Omental fat pad (tissue), 4 donors: ENCODE measurements around the gene KYAT1. TPM values are rescaled to one million over a fixed set of nuclear protein-coding genes. Genes with fewer than 3 reads are reported as not detected.

Source experiments
- ATAC-seq: fragments of 150-250 bp; one replicate; pipeline ENCODE4 v1.9.1; 2016; ENCODE audit warnings: mild to moderate bottlenecking, moderate library complexity; ENCODE audit not compliant: low FRiP score
- DNase-seq: peaks from one replicate; pipeline ENCODE4 v3.0.0-alpha.2; 2019; ENCODE audit warnings: low spot score
- total RNA-seq, 4 donors: library from RNA; depleted of rRNA; stranded (reverse); fragments of >200 nt; gene quantifications; one replicate each; pipeline ENCODE4 v1.1.0, GENCODE V29; 2016
- TF ChIP-seq, protein P1 (sequence below), 3 donors: fragments of 450-650 bp; IDR thresholded peaks; one replicate each; pipeline ENCODE4 v1.5.1; 2016 to 2017; ENCODE audit warnings: antibody characterized with exemption in 3 of 3, mild to moderate bottlenecking in 3 of 3, moderate library complexity in 2 of 3

KYAT1 gene
- total RNA-seq, 4 donors from 2014 or later = 2.9 to 9.3 (median 4.1) TPM

DNA sequence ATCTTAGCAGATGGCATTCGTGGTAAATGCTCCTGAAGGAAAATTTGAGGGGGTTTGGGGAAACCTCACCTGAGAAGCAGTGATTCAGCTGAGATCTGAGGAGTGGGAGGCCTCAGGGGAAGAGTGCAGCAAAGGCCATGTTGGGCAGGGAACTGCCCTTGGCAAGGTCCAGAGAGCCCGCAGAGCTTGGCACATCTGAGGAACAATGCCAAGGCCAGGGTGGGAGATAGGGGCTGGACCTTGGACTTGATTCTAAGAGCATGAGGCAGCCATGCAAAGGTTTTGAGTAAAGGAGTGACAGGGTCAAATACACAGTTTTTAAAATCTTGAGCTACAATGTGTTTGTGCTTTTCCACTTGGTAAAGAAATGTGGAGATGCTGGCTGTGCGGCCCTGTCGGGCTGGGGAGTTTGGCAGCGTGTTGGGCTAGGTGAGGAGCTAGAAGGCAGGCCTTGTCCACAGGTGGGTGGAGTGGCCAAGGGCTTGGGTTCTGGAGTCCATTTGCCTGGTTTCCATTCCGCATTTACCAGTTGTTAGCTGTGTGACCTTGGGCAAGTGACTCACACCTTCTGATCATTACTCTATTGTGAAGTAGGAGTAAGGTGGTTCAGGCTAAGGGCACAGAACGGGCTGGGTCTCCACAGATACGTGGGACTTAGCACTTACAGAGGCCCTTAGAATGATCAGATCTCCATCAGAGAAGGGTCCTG lies 88.6 kb downstream of the KYAT1 start:
- DNase-seq (no peak), ATAC-seq (no peak)
- TF ChIP-seq, protein P1, sequence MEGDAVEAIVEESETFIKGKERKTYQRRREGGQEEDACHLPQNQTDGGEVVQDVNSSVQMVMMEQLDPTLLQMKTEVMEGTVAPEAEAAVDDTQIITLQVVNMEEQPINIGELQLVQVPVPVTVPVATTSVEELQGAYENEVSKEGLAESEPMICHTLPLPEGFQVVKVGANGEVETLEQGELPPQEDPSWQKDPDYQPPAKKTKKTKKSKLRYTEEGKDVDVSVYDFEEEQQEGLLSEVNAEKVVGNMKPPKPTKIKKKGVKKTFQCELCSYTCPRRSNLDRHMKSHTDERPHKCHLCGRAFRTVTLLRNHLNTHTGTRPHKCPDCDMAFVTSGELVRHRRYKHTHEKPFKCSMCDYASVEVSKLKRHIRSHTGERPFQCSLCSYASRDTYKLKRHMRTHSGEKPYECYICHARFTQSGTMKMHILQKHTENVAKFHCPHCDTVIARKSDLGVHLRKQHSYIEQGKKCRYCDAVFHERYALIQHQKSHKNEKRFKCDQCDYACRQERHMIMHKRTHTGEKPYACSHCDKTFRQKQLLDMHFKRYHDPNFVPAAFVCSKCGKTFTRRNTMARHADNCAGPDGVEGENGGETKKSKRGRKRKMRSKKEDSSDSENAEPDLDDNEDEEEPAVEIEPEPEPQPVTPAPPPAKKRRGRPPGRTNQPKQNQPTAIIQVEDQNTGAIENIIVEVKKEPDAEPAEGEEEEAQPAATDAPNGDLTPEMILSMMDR (IDR thresholded peaks at IDR 0.05) = no peak

DNA sequence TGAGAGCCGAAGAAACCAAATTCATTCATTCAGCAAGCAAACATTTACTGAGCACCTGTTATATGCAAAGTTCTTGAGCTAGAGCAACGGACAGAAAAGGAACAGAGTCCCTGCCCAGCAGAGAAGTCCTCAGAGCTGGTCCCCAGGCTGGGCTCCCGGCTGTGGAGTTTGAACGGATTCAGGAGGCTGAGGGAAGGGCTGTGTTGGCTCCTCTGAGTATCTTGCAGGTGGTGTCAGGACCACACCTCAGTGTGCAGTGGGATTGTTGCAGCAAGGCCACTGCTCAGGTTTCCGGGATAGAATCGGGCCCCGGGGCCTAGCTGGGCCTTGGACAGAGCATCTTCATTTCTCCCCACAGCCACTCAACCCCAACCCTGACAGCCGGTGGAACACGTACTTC lies 89.6 kb downstream of the KYAT1 start:
- ATAC-seq (no peak), DNase-seq (no peak)
- TF ChIP-seq, protein P1 (IDR thresholded peaks at IDR 0.05) = no peak

GRCh38 chr9:128790536-128790935 lies 91.2 kb downstream of the KYAT1 start:
- no peak for ATAC-seq
- DNase-seq = no peak
- TF ChIP-seq, protein P1 (IDR thresholded peaks at IDR 0.05) = no peak

GRCh38 chr9:128788445-128788844 lies 93.3 kb downstream of the KYAT1 start:
- ATAC-seq (no peak), DNase-seq (no peak)
- TF ChIP-seq, protein P1 (IDR thresholded peaks at IDR 0.05) = no peak

DNA sequence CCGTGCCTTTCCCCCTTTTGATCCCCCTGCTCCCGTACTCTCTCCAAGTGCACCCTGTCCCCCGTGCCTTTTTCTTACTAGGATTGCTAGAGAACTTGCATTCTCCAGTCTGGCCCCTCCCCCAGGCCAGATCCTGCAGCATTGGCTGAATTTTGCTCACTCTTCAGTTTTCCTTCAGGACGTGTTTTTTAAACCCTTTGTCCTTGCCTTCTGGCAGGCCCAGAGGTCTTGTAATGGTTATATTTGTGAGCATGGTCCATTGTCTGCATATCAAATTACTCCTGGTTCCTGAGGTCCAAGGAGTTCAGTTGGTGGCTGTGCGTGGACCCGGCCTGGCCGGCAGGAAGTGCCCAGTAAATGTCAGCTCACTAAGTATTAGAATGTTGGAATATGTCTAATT lies 94.1 kb downstream of the KYAT1 start:
- TF ChIP-seq, protein P1 (IDR thresholded peaks at IDR 0.05) = no peak
- no peak for DNase-seq
- no peak for ATAC-seq

DNA sequence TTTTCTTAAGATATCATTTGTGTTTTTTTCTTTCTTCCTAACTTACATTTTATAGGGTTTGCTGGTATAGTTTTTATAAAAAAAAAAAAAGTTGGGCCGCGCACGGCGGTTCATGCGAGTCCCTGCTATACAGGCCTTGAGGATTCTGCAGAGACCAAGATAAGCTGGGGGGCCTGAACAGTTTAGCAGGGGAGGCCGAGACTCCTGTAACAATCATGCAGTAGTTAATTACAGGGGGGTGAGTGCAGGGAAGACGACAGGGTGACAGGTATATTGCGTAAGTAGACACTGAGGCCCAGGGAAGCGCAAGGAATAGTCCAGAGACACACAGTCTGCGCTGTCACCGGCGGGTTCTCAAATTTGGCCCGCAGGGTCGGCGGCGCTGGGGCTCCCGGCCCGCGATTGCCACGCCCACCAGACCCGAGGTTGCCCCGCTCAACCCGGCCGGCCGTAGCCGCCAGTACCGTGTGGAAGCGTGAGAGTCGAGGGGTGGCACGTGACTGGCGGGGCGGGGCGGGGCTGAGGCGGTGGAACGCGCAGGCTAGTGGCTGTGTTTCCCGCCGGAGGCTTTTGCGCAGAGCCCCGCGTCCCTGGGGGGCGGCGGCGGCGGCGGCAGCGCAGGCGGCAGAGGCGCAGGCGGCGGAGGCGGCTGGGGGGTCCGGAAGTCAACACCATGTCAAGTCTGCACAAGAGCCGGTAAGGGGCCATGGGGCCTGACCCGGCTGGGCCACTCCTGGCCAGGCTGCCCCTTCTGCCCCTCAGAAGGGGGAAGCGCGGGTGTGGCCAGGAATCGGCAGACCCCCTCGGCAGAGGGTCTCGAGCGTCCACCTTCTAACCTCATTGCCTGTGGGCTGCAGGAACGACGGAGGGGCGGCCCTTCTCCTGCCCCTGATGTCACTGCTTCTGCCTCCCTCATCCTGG lies 94.8 kb downstream of the KYAT1 start, which contains the start of gene TBC1D13:
Gene TBC1D13 (plus strand): TSS at position 573 of the 921 bp plus-strand sequence. CDS start 101 bp downstream, at position 674.
- TF ChIP-seq, protein P1 (IDR thresholded peaks at IDR 0.05) = no peak
- ATAC-seq (peak; percentile 99), DNase-seq (peak; percentile 70)
